Measurements from ENCODE around the gene LRRK2.

- TF ChIP-seq CTCF (conservative IDR thresholded peaks at IDR 0.05; ENCODE audit: low read length), result no peak
- TF ChIP-seq EZH2phosphoT487 (IDR thresholded peaks at IDR 0.05; ENCODE audit: borderline replicate concordance), result no peak
Observed at GRCh38 chr12:40399656-40400055, 174.9 kb downstream of the LRRK2 start.
